Activated CD8-positive, alpha-beta memory T cell treated with anti-CD3 and anti-CD28 coated beads, Interleukin-2, amount 10 ng/mL, durations not matched to agents 7 days and 5 days (primary cell): ENCODE measurements around the gene COX7A2. TPM values are rescaled to one million over a fixed set of nuclear protein-coding genes. Genes with fewer than 3 reads are reported as not detected.

Source experiments
- ATAC-seq: fragments of 150-1000 bp; cut with Tn5 transposase; one replicate; pipeline ENCODE4 v1.10.0; 2021; ENCODE audit warnings: moderate library complexity
- CTCF ChIA-PET: fragments of 350-600 bp; sonication (Branson Sonifier 250); formaldehyde crosslinking; loops from one replicate; lab custom pipeline; 2021; ENCODE audit warnings: antibody characterized with exemption; lab: Charles Lee
- DNase-seq: peaks from one replicate; pipeline ENCODE4 v3.0.0-alpha.2; 2020
- H3K27ac Mint-ChIP-seq: one replicate; pipeline ENCODE4 v1.8.0; 2021; ENCODE audit warnings: mild to moderate bottlenecking, mixed read lengths
- H3K27me3 Mint-ChIP-seq: one replicate; pipeline ENCODE4 v1.8.0; 2021; ENCODE audit warnings: mixed read lengths
- H3K36me3 Mint-ChIP-seq: one replicate; pipeline ENCODE4 v1.8.0; 2021; ENCODE audit warnings: mild to moderate bottlenecking, mixed read lengths
- H3K4me1 Mint-ChIP-seq: one replicate; pipeline ENCODE4 v1.8.0; 2021; ENCODE audit warnings: mixed read lengths
- H3K4me3 Mint-ChIP-seq: one replicate; pipeline ENCODE4 v1.8.0; 2021; ENCODE audit warnings: mild to moderate bottlenecking, moderate library complexity, mixed read lengths
- H3K9me3 Mint-ChIP-seq: one replicate; pipeline ENCODE4 v1.8.0; 2022; ENCODE audit warnings: low read depth, mixed read lengths
- total RNA-seq, 2 experiments: library from RNA; stranded (reverse); gene quantifications; one replicate each; pipeline ENCODE4 v1.2.3, GENCODE V29; 2021

The COX7A2 gene
- total RNA-seq, 2 experiments from 2014 or later = 377 to 456 TPM

DNA sequence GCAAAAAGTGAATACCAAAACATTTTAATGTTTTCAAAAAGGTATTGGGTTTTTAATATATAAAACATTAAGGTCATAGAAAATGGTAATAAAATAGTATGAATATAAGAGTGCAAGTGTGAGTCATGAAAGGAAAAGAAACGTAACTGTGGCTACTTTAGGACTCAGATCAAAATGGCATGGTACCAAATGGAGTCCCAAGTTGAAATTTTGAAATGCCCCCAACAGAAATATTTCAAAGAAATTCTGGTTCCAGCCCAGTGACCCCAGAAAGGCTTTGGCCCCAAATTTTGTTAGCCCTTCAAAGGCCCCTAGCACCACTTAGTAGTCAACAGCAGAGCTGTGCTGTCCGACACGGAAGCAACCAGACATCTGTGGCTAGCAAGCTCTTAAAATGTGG lies 43.7 kb downstream of the COX7A2 start:
- H3K9me3 Mint-ChIP-seq = no peaks in the 10 kb centered on the region

GRCh38 chr6:75196081-75196687 lies 47.4 kb downstream of the COX7A2 start:
- DNase-seq (no peak), ATAC-seq (no peak)
- Mint-ChIP-seq H3K4me3 (no peak overlapping the region), H3K4me1 (no peaks in the 10 kb centered on the region), H3K27me3 (peaks cover 14% of the 10 kb centered on the region), H3K27ac (no peak overlapping the region), H3K36me3 (no peaks in the 10 kb centered on the region), H3K9me3 (no peaks in the 10 kb centered on the region)
- CTCF ChIA-PET = no interaction called here

More for the DNA sequence above, 43.7 kb downstream of the COX7A2 start:
- H3K4me1 Mint-ChIP-seq = peaks cover 13% of the 10 kb centered on the region
- H3K27me3 Mint-ChIP-seq = peaks cover 50% of the 10 kb centered on the region
- H3K36me3 Mint-ChIP-seq = peaks cover 3% of the 10 kb centered on the region
- H3K4me3 Mint-ChIP-seq = no peak overlapping the region
- ATAC-seq (no peak), DNase-seq (no peak)
- H3K27ac Mint-ChIP-seq = no peak overlapping the region
- CTCF ChIA-PET = interaction anchor here (1.3 to 1.8 kb wide), 2 partner anchors 10 to 12 kb away, joined by 3 to 7 read pairs; no protein-coding TSS in a partner anchor

DNA sequence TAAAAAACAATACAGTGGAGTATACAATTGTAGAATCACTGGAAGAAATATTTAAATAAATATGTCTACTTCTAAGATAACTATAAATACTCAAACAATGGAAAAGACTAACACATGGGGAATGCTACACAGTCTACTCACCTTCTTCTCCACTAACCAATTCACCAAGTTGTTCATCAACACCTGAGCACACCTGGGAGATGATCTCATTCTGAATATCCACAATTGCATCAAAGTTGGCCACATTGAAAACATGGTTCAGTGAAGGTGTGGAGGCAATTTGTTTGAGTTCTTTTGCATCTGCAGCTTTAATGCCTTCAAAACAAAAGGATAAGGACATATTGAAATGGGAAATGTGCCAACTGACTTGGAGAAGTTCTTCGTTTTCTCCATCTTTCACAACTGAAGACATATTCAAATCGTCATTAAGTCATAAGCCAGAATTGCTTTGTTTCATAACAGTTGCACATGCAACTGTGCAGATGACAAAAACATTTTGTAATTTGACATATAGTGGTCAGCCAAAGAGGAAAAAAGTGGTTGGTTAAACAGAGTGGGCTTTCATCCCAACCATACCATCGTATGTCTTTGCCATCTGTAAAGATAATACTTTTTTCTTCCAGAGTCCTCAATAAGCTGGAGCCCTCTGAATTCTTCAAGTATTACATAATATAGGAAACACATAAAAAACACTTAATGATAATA lies 55.2 kb downstream of the COX7A2 start:
- ATAC-seq (no peak), DNase-seq (no peak)
- no peak overlapping the region for H3K4me3 Mint-ChIP-seq
- CTCF ChIA-PET = interaction anchor here (1.2 kb wide), 1 partner anchor 20 kb away, joined by 3 read pairs; no protein-coding TSS in a partner anchor
- peaks cover 4% of the 10 kb centered on the region for H3K27me3 Mint-ChIP-seq
- H3K9me3 Mint-ChIP-seq = no peaks in the 10 kb centered on the region
- no peak overlapping the region for H3K27ac Mint-ChIP-seq
- no peaks in the 10 kb centered on the region for H3K36me3 Mint-ChIP-seq
- no peaks in the 10 kb centered on the region for H3K4me1 Mint-ChIP-seq

Other genes with a start within 250 kb of the COX7A2 start
- gene COL12A1, start 37.7 kb downstream of the COX7A2 start, total RNA-seq = not detected
- 10 to 100 TPM; 39.9 to 54.4 TPM for gene TMEM30A, start 41.0 kb upstream of the COX7A2 start, total RNA-seq
- gene FILIP1, start 250.0 kb upstream of the COX7A2 start, total RNA-seq = not detected